WTC11 (cell line): ENCODE measurements around the gene GAS1.

ENCODE experiments used
- SP1 ChIP-seq: sonication (generic); formaldehyde crosslinking; conservative IDR thresholded peaks from 2 replicates; pipeline ENCODE4 v1.8.1; 2022; ENCODE audit warnings: missing genetic modification reagents
- ZNF138 ChIP-seq: sonication (generic); formaldehyde crosslinking; conservative IDR thresholded peaks from 2 replicates; pipeline ENCODE4 v1.8.1; 2022; ENCODE audit warnings: mild to moderate bottlenecking, moderate library complexity, missing genetic modification reagents
- ZNF416 ChIP-seq: fragments of 250-450 bp; sonication (Bioruptor Pico); IDR thresholded peaks from 2 replicates; pipeline ENCODE4 v1.9.0; 2021; ENCODE audit warnings: mild to moderate bottlenecking, inconsistent platforms
- TF ChIP-seq, protein P1 (sequence below): sonication (generic); formaldehyde crosslinking; IDR thresholded peaks from 2 replicates; pipeline ENCODE4 v1.8.1; 2022; ENCODE audit warnings: low read depth, mild to moderate bottlenecking, moderate library complexity, missing genetic modification reagents, borderline replicate concordance
- TF ChIP-seq, protein P2 (sequence below): fragments of 200-600 bp; IDR thresholded peaks from 2 replicates; pipeline ENCODE4 v1.8.0; 2022; ENCODE audit warnings: antibody characterized with exemption
- TF ChIP-seq, protein P3 (sequence below): sonication (generic); formaldehyde crosslinking; conservative IDR thresholded peaks from 2 replicates; pipeline ENCODE4 v1.8.1; 2023; ENCODE audit warnings: mild to moderate bottlenecking, low read depth, missing genetic modification reagents, moderate library complexity
- TF ChIP-seq, protein P4 (sequence below): sonication (generic); formaldehyde crosslinking; IDR thresholded peaks from 2 replicates; pipeline ENCODE4 v1.8.1; 2023; ENCODE audit warnings: mild to moderate bottlenecking, moderate library complexity, missing genetic modification reagents
- TF ChIP-seq, protein P5 (sequence below): sonication (generic); formaldehyde crosslinking; IDR thresholded peaks from 2 replicates; pipeline ENCODE4 v1.8.1; 2023; ENCODE audit warnings: mild to moderate bottlenecking, missing genetic modification reagents, moderate library complexity
- TF ChIP-seq, protein P6 (sequence below): sonication (generic); formaldehyde crosslinking; IDR thresholded peaks from 2 replicates; pipeline ENCODE4 v1.8.1; 2022; ENCODE audit warnings: low read depth, missing genetic modification reagents, borderline replicate concordance
- TF ChIP-seq, protein P7 (sequence below): sonication (generic); formaldehyde crosslinking; IDR thresholded peaks from 2 replicates; pipeline ENCODE4 v1.8.0; 2023; ENCODE audit warnings: missing genetic modification reagents
- TF ChIP-seq, protein P8 (sequence below): sonication (generic); formaldehyde crosslinking; IDR thresholded peaks from 2 replicates; pipeline ENCODE4 v1.8.0; 2022; ENCODE audit warnings: missing genetic modification reagents

DNA sequence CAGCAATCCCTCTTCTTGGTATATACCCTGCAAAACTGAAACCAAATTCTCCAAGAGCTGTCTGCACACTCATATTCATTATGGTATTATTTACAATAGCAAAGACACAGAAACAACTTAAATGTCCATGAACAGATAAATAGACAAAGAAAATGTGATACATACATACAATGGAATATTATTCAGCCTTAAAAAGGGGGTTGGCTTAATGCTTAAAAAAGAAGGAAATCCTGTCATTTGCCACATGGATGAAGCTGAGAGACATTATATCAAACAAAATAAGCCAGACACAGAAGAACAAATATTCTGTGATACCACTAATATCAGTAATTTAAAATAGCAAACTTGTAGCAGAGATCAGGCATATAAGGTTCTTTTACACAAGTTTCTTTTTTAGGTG, 46.5 kb upstream of the GAS1 start:
- TF ChIP-seq SP1 (CRISPR knock-in tag) (no peak), ZNF416 (CRISPR knock-in tag) (no peak), ZNF138 (CRISPR knock-in tag) (no peak)
- TF ChIP-seq, protein P1, sequence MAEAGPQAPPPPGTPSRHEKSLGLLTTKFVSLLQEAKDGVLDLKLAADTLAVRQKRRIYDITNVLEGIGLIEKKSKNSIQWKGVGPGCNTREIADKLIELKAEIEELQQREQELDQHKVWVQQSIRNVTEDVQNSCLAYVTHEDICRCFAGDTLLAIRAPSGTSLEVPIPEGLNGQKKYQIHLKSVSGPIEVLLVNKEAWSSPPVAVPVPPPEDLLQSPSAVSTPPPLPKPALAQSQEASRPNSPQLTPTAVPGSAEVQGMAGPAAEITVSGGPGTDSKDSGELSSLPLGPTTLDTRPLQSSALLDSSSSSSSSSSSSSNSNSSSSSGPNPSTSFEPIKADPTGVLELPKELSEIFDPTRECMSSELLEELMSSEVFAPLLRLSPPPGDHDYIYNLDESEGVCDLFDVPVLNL (CRISPR knock-in tag): no peak
- TF ChIP-seq, protein P2, sequence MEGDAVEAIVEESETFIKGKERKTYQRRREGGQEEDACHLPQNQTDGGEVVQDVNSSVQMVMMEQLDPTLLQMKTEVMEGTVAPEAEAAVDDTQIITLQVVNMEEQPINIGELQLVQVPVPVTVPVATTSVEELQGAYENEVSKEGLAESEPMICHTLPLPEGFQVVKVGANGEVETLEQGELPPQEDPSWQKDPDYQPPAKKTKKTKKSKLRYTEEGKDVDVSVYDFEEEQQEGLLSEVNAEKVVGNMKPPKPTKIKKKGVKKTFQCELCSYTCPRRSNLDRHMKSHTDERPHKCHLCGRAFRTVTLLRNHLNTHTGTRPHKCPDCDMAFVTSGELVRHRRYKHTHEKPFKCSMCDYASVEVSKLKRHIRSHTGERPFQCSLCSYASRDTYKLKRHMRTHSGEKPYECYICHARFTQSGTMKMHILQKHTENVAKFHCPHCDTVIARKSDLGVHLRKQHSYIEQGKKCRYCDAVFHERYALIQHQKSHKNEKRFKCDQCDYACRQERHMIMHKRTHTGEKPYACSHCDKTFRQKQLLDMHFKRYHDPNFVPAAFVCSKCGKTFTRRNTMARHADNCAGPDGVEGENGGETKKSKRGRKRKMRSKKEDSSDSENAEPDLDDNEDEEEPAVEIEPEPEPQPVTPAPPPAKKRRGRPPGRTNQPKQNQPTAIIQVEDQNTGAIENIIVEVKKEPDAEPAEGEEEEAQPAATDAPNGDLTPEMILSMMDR: no peak
- TF ChIP-seq, protein P3, sequence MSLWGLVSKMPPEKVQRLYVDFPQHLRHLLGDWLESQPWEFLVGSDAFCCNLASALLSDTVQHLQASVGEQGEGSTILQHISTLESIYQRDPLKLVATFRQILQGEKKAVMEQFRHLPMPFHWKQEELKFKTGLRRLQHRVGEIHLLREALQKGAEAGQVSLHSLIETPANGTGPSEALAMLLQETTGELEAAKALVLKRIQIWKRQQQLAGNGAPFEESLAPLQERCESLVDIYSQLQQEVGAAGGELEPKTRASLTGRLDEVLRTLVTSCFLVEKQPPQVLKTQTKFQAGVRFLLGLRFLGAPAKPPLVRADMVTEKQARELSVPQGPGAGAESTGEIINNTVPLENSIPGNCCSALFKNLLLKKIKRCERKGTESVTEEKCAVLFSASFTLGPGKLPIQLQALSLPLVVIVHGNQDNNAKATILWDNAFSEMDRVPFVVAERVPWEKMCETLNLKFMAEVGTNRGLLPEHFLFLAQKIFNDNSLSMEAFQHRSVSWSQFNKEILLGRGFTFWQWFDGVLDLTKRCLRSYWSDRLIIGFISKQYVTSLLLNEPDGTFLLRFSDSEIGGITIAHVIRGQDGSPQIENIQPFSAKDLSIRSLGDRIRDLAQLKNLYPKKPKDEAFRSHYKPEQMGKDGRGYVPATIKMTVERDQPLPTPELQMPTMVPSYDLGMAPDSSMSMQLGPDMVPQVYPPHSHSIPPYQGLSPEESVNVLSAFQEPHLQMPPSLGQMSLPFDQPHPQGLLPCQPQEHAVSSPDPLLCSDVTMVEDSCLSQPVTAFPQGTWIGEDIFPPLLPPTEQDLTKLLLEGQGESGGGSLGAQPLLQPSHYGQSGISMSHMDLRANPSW (CRISPR knock-in tag): no peak
- TF ChIP-seq, protein P4, sequence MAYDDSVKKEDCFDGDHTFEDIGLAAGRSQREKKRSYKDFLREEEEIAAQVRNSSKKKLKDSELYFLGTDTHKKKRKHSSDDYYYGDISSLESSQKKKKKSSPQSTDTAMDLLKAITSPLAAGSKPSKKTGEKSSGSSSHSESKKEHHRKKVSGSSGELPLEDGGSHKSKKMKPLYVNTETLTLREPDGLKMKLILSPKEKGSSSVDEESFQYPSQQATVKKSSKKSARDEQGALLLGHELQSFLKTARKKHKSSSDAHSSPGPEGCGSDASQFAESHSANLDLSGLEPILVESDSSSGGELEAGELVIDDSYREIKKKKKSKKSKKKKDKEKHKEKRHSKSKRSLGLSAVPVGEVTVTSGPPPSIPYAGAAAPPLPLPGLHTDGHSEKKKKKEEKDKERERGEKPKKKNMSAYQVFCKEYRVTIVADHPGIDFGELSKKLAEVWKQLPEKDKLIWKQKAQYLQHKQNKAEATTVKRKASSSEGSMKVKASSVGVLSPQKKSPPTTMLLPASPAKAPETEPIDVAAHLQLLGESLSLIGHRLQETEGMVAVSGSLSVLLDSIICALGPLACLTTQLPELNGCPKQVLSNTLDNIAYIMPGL: no peak
- TF ChIP-seq, protein P5, sequence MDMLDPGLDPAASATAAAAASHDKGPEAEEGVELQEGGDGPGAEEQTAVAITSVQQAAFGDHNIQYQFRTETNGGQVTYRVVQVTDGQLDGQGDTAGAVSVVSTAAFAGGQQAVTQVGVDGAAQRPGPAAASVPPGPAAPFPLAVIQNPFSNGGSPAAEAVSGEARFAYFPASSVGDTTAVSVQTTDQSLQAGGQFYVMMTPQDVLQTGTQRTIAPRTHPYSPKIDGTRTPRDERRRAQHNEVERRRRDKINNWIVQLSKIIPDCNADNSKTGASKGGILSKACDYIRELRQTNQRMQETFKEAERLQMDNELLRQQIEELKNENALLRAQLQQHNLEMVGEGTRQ (CRISPR knock-in tag): no peak
- TF ChIP-seq, protein P6, sequence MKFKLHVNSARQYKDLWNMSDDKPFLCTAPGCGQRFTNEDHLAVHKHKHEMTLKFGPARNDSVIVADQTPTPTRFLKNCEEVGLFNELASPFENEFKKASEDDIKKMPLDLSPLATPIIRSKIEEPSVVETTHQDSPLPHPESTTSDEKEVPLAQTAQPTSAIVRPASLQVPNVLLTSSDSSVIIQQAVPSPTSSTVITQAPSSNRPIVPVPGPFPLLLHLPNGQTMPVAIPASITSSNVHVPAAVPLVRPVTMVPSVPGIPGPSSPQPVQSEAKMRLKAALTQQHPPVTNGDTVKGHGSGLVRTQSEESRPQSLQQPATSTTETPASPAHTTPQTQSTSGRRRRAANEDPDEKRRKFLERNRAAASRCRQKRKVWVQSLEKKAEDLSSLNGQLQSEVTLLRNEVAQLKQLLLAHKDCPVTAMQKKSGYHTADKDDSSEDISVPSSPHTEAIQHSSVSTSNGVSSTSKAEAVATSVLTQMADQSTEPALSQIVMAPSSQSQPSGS (CRISPR knock-in tag): no peak
- TF ChIP-seq, protein P7, sequence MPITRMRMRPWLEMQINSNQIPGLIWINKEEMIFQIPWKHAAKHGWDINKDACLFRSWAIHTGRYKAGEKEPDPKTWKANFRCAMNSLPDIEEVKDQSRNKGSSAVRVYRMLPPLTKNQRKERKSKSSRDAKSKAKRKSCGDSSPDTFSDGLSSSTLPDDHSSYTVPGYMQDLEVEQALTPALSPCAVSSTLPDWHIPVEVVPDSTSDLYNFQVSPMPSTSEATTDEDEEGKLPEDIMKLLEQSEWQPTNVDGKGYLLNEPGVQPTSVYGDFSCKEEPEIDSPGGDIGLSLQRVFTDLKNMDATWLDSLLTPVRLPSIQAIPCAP (CRISPR knock-in tag): no peak
- TF ChIP-seq, protein P8, sequence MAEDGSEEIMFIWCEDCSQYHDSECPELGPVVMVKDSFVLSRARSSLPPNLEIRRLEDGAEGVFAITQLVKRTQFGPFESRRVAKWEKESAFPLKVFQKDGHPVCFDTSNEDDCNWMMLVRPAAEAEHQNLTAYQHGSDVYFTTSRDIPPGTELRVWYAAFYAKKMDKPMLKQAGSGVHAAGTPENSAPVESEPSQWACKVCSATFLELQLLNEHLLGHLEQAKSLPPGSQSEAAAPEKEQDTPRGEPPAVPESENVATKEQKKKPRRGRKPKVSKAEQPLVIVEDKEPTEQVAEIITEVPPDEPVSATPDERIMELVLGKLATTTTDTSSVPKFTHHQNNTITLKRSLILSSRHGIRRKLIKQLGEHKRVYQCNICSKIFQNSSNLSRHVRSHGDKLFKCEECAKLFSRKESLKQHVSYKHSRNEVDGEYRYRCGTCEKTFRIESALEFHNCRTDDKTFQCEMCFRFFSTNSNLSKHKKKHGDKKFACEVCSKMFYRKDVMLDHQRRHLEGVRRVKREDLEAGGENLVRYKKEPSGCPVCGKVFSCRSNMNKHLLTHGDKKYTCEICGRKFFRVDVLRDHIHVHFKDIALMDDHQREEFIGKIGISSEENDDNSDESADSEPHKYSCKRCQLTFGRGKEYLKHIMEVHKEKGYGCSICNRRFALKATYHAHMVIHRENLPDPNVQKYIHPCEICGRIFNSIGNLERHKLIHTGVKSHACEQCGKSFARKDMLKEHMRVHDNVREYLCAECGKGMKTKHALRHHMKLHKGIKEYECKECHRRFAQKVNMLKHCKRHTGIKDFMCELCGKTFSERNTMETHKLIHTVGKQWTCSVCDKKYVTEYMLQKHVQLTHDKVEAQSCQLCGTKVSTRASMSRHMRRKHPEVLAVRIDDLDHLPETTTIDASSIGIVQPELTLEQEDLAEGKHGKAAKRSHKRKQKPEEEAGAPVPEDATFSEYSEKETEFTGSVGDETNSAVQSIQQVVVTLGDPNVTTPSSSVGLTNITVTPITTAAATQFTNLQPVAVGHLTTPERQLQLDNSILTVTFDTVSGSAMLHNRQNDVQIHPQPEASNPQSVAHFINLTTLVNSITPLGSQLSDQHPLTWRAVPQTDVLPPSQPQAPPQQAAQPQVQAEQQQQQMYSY (CRISPR knock-in tag): no peak
